Heart left ventricle (tissue), 16 donors: ENCODE data around the gene NPM3. TPM values are rescaled to one million over a fixed set of nuclear protein-coding genes. Genes with fewer than 3 reads are reported as not detected.

Experiments used
- ATAC-seq, 4 donors: fragments of 200-7000 bp; cut with Tn5 transposase; one replicate each; pipeline ENCODE4 v1.9.1; 2020 to 2022; ENCODE audit warnings: moderate library complexity in 4 of 4, mild to moderate bottlenecking in 3 of 4, moderate number of reproducible peaks in 1 of 4
- DNase-seq, 5 donors: peaks; one replicate each; pipeline ENCODE4 v3.0.0-alpha.2; 2020
- H3K27ac ChIP-seq, 12 donors: fragments of 200-600 bp; sonication (generic) in 4 of 12; one replicate each; pipeline versions ENCODE4 v1.5.0 to v1.8.0; 2016 to 2022; ENCODE audit warnings: mild to moderate bottlenecking in 2 of 12
- H3K27me3 ChIP-seq, 9 donors: fragments of 200-600 bp; sonication (generic) in 2 of 9; one replicate each; pipeline versions ENCODE4 v1.5.1 to v1.8.0; 2016 to 2022; ENCODE audit warnings: mild to moderate bottlenecking in 3 of 9
- H3K36me3 ChIP-seq, 9 donors: fragments of 200-600 bp; sonication (generic) in 2 of 9; one replicate each; pipeline versions ENCODE4 v1.5.0 to v1.8.0; 2018 to 2022; ENCODE audit warnings: mild to moderate bottlenecking in 2 of 9
- H3K4me1 ChIP-seq, 12 donors: fragments of 200-600 bp; sonication (generic) in 4 of 12; one replicate each; pipeline versions ENCODE4 v1.5.0 to v1.8.0; 2016 to 2022; ENCODE audit warnings: mild to moderate bottlenecking in 3 of 12
- H3K4me3 ChIP-seq, 12 donors: fragments of 200-600 bp; sonication (generic) in 4 of 12; one replicate each; pipeline versions ENCODE4 v1.5.0 to v1.8.0; 2017 to 2022; ENCODE audit warnings: mild to moderate bottlenecking in 9 of 12, moderate library complexity in 4 of 12
- H3K9me3 ChIP-seq, 12 donors: fragments of 200-600 bp; sonication (generic) in 4 of 12; one replicate each; pipeline versions ENCODE4 v1.5.0 to v1.8.0; 2016 to 2022; ENCODE audit warnings: mild to moderate bottlenecking in 1 of 12
- POLR2A ChIP-seq, 2 donors: fragments of 450-650 bp; IDR thresholded peaks; one replicate each; pipeline ENCODE4 v1.6.1; 2017; ENCODE audit warnings: antibody characterized with exemption in 2 of 2, mild to moderate bottlenecking in 2 of 2, moderate library complexity in 2 of 2
- WGBS, 4 donors: extraction: QIAGEN DNeasy Blood & Tissue Kit in 2 of 4; methylation state at CpG; one replicate each; pipeline versions ENCODE4 v1.1.5 to v1.1.7; 2013 to 2018; 5-methylcytosine and 5-hydroxymethylcytosine counted together
- intact Hi-C, 10 donors: fragments of 100-400 bp; cut with DNase I; formaldehyde crosslinking; loops; one replicate each; pipeline versions ENCODE4 v1.11.1 to v1.14.2; 2022
- polyA plus RNA-seq, 2 donors: library from polyadenylated mRNA; stranded (reverse); fragments of 200-250 nt; gene quantifications; one replicate each; pipeline ENCODE4 v1.2.3, GENCODE V29; 2013
- total RNA-seq, 9 donors: library from RNA; depleted of rRNA in 2 of 9; stranded (reverse); fragments of >200 nt in 2 of 9; fragmentation: NEBNext Ultra II Directional in 3 of 9; extraction: Animal tissue kit (Norgen Biotek cat#: 25700) in 3 of 9; gene quantifications; one replicate each; pipeline versions ENCODE4 v1.1.0 to v1.2.4, GENCODE V29; 2016 to 2023
- TF ChIP-seq, protein P1 (sequence below), 12 donors: fragments of 200-600 bp; sonication (generic) in 4 of 12; IDR thresholded peaks; one replicate each; pipeline versions ENCODE4 v1.5.0 to v1.8.0; 2018 to 2022; ENCODE audit warnings: antibody characterized with exemption in 12 of 12, mild to moderate bottlenecking in 5 of 12
- donor health status: ischemic (EF 13 %, LVEDD 7.1; RV severe dilation, severe dysfunction).
- donor health status: healthy with polysubstance abuse.
- donor health status: DM: no; HTN: yes; CAD: no.
- donor health status: DM: no; HTN: no; CAD: no.
- donor health status: ischemic (EF 25% LVEDD 6.9; RV normal size, moderate dysfunction).
- donor health status: ischemic (EF 25% LVEDD 5.7; RV mildly dilated, moderate dysfunction).
- donor health status: healthy.
- donor health status: DM: yes; HTN: yes; CAD: no.
- donor health status: ischemic (EF 35%, LVEDD 5.7; RV mildly dilated, moderate dysfunction).
- donor health status: nonischemic (EF 11% LVEDD 7.7; RV severe dilation, severe dysfunction).
- donor health status: DM: yes; HTN: yes; CAD: no.
- donor health status: PGD.
- donor health status: ischemic (EF 29% LVEDD 5.4; RV normal size, mild dysfunction).
- donor health status: nonischemic (EF 23%, LVEDD 6.1; RV moderate dilation, normal function).

NPM3 gene
- total and polyA plus RNA-seq, 11 donors: 5.9 to 24.9 (median 10.5) TPM

DNA sequence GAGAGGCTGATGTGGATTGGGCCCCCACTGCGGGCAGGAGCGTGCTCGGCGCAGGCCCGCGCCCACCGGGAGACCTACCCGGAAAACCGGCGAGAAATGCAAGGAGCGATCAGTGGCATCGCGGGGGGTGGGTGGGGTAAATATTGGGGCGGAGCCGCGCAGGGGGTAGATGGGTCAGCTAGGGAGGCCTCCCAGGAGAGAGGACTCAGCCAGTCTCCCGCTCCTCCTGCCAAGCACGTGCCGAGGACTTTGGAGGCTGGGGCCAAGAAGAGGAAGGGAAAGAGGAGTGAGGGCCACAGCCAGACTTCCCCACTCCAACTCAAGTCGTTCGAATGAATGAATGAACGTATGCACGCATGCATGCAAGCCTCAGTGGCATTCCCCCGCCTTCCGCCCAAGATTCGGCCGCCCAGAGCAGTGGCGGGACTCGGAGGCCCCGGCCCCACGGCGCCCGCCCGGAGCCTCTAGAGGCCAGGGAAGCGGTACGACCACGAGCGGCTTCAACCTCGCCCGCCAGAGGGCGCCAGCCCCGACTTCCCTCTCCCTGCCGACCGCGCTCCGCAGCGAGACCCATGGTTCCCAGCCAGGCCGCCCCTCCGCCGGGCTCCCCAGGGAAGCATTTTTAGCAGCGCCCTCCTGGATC lies 3.6 kb downstream of the NPM3 start:
- peaks cover 6 to 51% (median 28%) of the 10 kb centered on the region in 9 donors for H3K27me3 ChIP-seq

DNA sequence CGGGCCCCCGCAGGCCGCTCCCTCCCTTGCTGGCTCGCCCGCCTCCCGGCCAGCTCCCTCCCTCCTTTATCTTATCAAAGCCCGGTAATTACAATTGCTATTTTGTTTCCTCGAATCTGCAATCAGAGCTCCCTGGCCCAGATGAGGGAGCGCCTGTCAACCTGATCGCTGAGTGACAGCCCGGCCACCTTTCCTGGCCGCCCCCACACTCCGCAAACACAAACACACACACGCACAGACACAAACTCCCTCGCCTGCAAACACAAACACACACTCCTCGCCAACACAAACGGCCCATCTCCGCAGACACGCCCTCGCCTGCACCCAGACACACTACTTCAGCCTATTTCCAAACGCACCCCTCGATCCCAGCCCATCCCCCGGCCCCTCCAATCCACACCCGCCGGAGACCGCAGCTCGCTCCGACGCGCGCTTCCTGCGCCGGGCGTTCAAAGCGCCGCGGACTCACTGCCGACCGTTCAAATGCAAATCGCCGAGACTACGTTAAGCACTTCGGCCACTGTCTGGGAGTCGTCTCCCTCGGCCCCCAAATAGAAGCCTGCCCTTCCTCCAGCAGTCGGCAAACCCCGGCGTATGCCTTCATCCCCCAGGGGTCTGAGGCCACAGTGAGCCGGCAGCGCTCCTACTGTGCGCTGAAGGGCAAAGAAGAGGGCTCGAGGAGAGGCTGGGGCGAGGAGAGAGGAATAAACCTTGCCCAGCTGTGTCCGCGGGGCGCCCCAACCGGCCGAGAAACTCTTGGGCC lies 4.3 kb downstream of the NPM3 start:
- DNase-seq (no peak), ATAC-seq (peak in 2 of 4 donors; percentile 21 to 35)
- no peak overlapping the region for H3K27ac ChIP-seq
- intact Hi-C loops: loop anchor here in 5 of 10 donors (1.0 to 10.0 kb wide), 4 partner anchors 176 to 567 kb away; no protein-coding TSS in a partner anchor
- TF ChIP-seq, protein P1, sequence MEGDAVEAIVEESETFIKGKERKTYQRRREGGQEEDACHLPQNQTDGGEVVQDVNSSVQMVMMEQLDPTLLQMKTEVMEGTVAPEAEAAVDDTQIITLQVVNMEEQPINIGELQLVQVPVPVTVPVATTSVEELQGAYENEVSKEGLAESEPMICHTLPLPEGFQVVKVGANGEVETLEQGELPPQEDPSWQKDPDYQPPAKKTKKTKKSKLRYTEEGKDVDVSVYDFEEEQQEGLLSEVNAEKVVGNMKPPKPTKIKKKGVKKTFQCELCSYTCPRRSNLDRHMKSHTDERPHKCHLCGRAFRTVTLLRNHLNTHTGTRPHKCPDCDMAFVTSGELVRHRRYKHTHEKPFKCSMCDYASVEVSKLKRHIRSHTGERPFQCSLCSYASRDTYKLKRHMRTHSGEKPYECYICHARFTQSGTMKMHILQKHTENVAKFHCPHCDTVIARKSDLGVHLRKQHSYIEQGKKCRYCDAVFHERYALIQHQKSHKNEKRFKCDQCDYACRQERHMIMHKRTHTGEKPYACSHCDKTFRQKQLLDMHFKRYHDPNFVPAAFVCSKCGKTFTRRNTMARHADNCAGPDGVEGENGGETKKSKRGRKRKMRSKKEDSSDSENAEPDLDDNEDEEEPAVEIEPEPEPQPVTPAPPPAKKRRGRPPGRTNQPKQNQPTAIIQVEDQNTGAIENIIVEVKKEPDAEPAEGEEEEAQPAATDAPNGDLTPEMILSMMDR (IDR thresholded peaks at IDR 0.05): no peak
- no peak for TF ChIP-seq POLR2A (IDR thresholded peaks at IDR 0.05)
- peaks cover 0 to 67% (median 43%) of the 10 kb centered on the region in 12 donors for H3K4me1 ChIP-seq
- peaks cover 0 to 3% (median 1%) of the 10 kb centered on the region in 9 donors for H3K36me3 ChIP-seq
- peak overlapping the region; percentile 9 to 58 (median 44) for H3K4me3 ChIP-seq
- H3K27me3 ChIP-seq: peaks cover 13 to 58% (median 35%) of the 10 kb centered on the region in 9 donors
- no peaks in the 10 kb centered on the region for H3K9me3 ChIP-seq
- 3 to 6% (median 4%) methylated on average over 46 to 58 of the region's 58 CpGs for WGBS, 4 donors

More for the DNA sequence above, 3.6 kb downstream of the NPM3 start:
- peak; percentile 43 to 81 (median 66) for ATAC-seq
- TF ChIP-seq POLR2A (IDR thresholded peaks at IDR 0.05): no peak
- TF ChIP-seq, protein P1 (IDR thresholded peaks at IDR 0.05): peak; percentile 83 to 95 (median 88)
- WGBS, 4 donors: 2 to 3% (median 2%) methylated on average over 21 to 51 of the region's 51 CpGs
- Histone ChIP-seq H3K4me1 (peaks cover 0 to 68% (median 46%) of the 10 kb centered on the region in 12 donors), H3K27ac (no peak overlapping the region), H3K4me3 (peak overlapping the region; percentile 9 to 58 (median 44)), H3K9me3 (no peaks in the 10 kb centered on the region), H3K36me3 (peaks cover 0 to 10% (median 8%) of the 10 kb centered on the region in 9 donors)
- intact Hi-C loops: loop anchor here (1.0 to 10.0 kb wide), 7 partner anchors 38 to 567 kb away; partner anchors contain the start of gene OGA (in 1 of the 10)
- peak; percentile 81 to 90 (median 85) for DNase-seq

DNA sequence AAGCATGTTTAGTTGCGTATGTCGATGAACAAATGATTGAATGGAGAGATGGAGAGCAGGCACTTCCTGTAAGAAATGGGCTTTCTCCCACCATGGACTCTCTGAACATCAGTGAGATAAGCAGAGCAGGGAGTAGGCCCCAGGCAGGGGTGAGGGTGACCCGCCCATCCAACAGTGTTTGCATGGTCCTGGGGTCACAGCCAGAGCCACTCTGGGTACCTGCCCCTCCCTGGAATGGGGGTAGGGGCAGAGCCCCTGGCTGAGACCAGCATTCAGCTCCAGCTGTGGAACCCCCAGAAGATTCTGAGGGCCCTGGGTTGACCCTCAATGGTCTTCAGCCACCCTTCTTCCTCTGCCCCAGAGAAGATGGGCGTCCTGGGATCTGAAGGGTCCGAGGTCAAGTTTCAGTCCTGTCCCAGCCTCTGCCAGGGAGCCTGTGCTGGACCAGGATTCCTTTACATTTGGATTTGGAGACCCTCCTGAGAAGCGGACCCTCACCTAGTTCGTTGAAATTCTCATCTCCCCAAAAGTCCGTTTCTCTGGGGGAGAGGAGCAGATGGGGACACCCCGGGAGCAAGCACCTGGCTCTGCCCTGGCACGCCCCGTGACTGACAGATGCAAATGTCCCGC lies 5.0 kb downstream of the NPM3 start:
- intact Hi-C loops: loop anchor here in 4 of 10 donors (2.0 to 10.0 kb wide), 3 partner anchors 175 to 566 kb away; no protein-coding TSS in a partner anchor
- TF ChIP-seq, protein P1 (IDR thresholded peaks at IDR 0.05): no peak
- no peak for TF ChIP-seq POLR2A (IDR thresholded peaks at IDR 0.05)
- 54 to 59% (median 57%) methylated on average over 11 to 12 of the region's 12 CpGs for WGBS, 4 donors
- DNase-seq (no peak), ATAC-seq (no peak)
- Histone ChIP-seq H3K4me1 (peaks cover 0 to 60% (median 36%) of the 10 kb centered on the region in 12 donors), H3K27ac (no peak overlapping the region), H3K27me3 (peaks cover 14 to 65% (median 42%) of the 10 kb centered on the region in 9 donors), H3K4me3 (peak overlapping the region in 3 of 12 donors; percentile 42 to 56 (median 51)), H3K9me3 (no peaks in the 10 kb centered on the region), H3K36me3 (no peaks in the 10 kb centered on the region)
